ENCODE data around the gene ALOX12B.
"Not testable (repeated sequence)": the region's sequence is repeated elsewhere in the genome, so short reads cannot be mapped to it uniquely, and the experiment has no call there.

ALOX12B gene

GRCh38 chr17:8109661-8110455 lies 22.3 kb upstream of the ALOX12B start:
- peak; percentile 90 for DNase-seq (ENCODE audit: low spot score)
- peak; percentile 97 for TF ChIP-seq CTCF (IDR thresholded peaks at IDR 0.05; ENCODE audit: extremely low read depth, insufficient read depth, missing control alignments)
- in situ Hi-C loops (cut with MboI; ENCODE audit: low pct_unique_long_range_greater_than_20kb, low sequenced_read_pairs, unreplicated experiment) = no loop called here

- in situ Hi-C loops (cut with MboI; ENCODE audit: low pct_unique_long_range_greater_than_20kb, low sequenced_read_pairs, unreplicated experiment) = no loop called here
- DNase-seq (ENCODE audit: low spot score) = no peak
- no peak for TF ChIP-seq CTCF (IDR thresholded peaks at IDR 0.05; ENCODE audit: extremely low read depth, insufficient read depth, missing control alignments)
Measured at GRCh38 chr17:8108972-8109660, 21.6 kb upstream of the ALOX12B start.

DNA sequence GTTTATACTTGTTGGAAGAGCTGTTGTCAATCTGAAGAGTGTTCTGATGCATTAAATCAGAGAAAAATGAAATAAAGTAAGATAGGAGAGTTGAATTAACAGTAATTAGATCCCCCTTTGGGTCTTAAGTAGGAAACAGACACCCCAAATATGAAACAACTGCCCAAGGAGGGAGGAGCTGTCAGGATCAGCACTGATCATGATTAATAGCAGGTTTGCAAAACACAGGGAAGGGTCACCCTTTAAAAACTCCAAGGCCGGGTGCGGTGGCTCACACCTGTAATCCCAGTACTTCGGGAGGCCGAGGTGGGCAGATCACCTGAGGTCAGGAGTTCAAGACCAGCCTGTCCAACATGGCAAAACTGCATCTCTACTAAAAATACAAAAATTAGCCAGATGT lies 19.5 kb upstream of the ALOX12B start:
- in situ Hi-C loops (cut with MboI; ENCODE audit: low pct_unique_long_range_greater_than_20kb, low sequenced_read_pairs, unreplicated experiment); DNase-seq (ENCODE audit: low spot score): not testable (repeated sequence)

- no peak for DNase-seq (ENCODE audit: low spot score)
- in situ Hi-C loops (cut with MboI; ENCODE audit: low pct_unique_long_range_greater_than_20kb, low sequenced_read_pairs, unreplicated experiment) = no loop called here
- TF ChIP-seq CTCF (IDR thresholded peaks at IDR 0.05; ENCODE audit: extremely low read depth, insufficient read depth, missing control alignments) = no peak
Measured at GRCh38 chr17:8105957-8106398, 18.5 kb upstream of the ALOX12B start.

GRCh38 chr17:8104911-8105310 lies 17.4 kb upstream of the ALOX12B start:
- TF ChIP-seq CTCF (IDR thresholded peaks at IDR 0.05; ENCODE audit: extremely low read depth, insufficient read depth, missing control alignments) = no peak
- in situ Hi-C loops (cut with MboI; ENCODE audit: low pct_unique_long_range_greater_than_20kb, low sequenced_read_pairs, unreplicated experiment) = no loop called here
- DNase-seq (ENCODE audit: low spot score) = no peak

DNA sequence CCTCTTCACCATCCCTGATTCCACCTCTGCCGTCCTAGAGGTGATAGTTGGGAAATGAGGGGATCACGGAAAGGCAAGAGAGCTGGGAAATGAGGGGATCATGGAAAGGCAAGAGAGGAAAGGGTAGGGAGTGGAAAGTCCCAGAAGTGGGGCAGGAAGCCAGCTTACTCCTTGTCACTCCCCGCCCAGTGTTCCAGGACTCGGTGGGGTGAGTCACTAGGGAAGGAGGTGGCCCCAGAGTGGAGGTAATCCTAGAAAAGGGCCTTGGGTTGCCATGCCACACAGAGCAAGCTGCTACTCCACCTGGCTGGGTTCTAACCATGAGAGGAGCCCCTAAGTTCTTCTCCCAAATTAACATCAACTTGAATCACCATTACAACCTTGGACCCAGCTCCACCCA lies 16.0 kb upstream of the ALOX12B start:
- TF ChIP-seq CTCF (IDR thresholded peaks at IDR 0.05; ENCODE audit: extremely low read depth, insufficient read depth, missing control alignments) = no peak
- in situ Hi-C loops (cut with MboI; ENCODE audit: low pct_unique_long_range_greater_than_20kb, low sequenced_read_pairs, unreplicated experiment) = no loop called here
- DNase-seq (ENCODE audit: low spot score) = no peak

DNA sequence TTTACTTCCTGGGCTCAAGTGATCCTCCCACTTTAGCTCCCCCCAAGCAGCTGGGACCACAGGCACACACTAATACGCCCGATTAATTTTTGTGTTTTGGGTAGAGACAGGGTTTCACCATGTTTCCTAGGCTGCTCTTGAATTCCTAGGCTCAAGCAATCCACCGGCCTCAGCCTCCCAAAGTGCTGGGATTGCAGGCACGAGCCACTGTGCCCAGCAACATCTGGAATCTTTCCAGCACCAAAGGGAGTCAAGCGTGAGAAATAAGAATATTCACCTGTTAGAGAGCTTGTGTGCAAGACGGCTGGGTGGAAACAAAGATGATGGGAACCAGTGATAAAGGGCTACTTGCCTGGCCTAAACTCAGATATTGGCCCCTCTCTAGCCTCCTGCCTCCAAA lies 14.2 kb upstream of the ALOX12B start:
- DNase-seq (ENCODE audit: low spot score) = no peak
- TF ChIP-seq CTCF (IDR thresholded peaks at IDR 0.05; ENCODE audit: extremely low read depth, insufficient read depth, missing control alignments) = no peak
- in situ Hi-C loops (cut with MboI; ENCODE audit: low pct_unique_long_range_greater_than_20kb, low sequenced_read_pairs, unreplicated experiment) = no loop called here

Data from GM13977 (cell line).